GM19193 (cell line): ENCODE results near the gene PHF3.
A peak's percentile ranks its signal among the peaks of the same experiment; 100 is the strongest.

Experiments
- POLR2A ChIP-seq: IDR thresholded peaks from 4 replicates; pipeline ENCODE4 v1.6.1; 2011; ENCODE audit not compliant: insufficient read depth, insufficient read length; ENCODE audit errors: extremely low read depth

The PHF3 gene, protein sequence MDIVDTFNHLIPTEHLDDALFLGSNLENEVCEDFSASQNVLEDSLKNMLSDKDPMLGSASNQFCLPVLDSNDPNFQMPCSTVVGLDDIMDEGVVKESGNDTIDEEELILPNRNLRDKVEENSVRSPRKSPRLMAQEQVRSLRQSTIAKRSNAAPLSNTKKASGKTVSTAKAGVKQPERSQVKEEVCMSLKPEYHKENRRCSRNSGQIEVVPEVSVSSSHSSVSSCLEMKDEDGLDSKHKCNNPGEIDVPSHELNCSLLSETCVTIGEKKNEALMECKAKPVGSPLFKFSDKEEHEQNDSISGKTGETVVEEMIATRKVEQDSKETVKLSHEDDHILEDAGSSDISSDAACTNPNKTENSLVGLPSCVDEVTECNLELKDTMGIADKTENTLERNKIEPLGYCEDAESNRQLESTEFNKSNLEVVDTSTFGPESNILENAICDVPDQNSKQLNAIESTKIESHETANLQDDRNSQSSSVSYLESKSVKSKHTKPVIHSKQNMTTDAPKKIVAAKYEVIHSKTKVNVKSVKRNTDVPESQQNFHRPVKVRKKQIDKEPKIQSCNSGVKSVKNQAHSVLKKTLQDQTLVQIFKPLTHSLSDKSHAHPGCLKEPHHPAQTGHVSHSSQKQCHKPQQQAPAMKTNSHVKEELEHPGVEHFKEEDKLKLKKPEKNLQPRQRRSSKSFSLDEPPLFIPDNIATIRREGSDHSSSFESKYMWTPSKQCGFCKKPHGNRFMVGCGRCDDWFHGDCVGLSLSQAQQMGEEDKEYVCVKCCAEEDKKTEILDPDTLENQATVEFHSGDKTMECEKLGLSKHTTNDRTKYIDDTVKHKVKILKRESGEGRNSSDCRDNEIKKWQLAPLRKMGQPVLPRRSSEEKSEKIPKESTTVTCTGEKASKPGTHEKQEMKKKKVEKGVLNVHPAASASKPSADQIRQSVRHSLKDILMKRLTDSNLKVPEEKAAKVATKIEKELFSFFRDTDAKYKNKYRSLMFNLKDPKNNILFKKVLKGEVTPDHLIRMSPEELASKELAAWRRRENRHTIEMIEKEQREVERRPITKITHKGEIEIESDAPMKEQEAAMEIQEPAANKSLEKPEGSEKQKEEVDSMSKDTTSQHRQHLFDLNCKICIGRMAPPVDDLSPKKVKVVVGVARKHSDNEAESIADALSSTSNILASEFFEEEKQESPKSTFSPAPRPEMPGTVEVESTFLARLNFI (N-terminal part only)

DNA sequence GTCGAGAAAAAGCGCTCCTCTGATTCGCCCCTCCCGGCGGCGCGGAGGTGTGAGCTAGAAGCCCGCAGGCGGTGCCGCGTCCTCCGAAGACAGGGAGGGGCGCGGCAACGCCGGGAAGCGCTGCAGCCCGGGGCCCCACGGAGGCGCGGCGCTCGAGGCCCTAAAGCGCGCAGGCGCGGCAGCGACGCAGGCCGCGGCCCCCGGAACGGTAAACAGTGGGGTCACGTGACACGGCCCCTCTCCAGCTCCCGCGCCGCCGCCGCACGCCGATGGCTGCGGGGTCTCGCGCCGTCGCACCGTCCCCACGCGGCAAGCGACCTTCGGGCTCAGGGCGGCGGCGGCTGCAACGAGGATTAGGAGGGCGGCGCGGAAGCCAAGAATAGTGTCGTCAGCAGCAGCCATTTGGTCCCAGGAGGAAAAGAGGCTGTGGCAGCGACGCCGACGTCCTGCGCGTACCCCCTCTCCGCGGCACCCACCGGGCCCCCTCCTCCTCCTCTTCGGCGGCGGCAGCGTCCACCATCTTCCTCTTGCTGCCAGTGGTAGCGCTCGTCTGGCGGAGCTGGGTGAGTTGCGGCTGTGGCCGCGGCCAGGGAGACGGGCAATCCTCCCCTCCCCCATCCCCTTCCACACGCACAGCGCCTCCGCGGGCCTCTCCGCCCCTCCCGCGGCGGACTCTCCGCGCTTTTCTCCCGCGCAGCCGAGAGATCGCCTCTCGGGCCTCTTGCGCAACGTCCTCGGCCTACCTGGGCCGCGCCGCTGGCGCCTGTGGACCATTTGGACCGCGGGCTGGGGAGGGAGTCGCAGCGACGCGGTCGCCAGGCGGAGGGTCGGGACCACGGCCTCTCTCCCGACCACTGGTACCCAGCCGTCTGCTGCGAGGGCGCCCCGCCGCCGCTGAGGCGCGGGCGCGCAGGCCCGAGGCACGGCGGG lies at the start of gene PHF3:
Gene PHF3, plus strand, starts transcription at position 215 of the 930 bp plus-strand sequence. CDS start 10,750 bp downstream, outside the sequence.
- TF ChIP-seq POLR2A: peak; percentile 75

DNA sequence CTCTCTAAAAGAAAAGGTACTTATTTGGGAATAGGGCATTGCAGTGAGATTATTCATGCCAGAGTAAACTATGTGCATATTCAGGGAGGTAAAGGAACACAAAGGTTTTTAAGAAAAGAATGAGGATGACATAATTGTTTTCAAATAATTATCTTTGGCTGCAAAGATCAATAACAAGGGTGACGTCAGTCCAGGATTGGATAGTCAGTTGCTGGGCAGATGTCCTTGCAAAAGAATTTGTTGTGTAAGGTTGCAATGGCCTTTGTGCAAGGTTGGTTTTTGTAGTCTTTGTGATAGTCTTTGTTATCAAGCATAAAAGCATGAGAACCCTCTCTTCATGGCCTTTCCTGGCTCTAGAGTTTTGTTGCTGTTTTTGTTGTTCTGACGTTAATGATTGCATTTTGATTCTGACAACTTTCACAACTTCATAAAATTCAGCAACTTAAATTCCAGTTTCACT lies 45.6 kb upstream of the PHF3 start:
- no peak for TF ChIP-seq POLR2A

DNA sequence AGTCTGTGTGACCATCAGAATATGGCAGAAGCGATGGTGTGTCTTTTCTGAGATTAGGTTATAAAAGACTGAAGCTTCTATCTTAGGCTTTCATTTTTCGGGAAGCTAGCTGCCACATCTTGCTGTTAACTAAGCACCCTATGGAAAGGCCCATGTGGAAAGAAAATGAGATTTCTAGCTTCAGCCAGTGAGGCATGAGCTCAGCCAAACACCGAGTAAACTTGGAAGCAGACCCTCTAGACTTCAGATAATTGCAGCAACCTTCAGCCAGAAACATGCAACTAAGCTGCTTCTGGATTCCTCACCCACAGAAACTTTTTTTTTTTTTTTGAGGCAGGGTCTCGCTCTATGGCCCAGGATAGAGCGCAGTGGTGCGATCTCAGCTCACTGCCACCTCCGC lies 42.7 kb upstream of the PHF3 start:
- TF ChIP-seq POLR2A: no peak

DNA sequence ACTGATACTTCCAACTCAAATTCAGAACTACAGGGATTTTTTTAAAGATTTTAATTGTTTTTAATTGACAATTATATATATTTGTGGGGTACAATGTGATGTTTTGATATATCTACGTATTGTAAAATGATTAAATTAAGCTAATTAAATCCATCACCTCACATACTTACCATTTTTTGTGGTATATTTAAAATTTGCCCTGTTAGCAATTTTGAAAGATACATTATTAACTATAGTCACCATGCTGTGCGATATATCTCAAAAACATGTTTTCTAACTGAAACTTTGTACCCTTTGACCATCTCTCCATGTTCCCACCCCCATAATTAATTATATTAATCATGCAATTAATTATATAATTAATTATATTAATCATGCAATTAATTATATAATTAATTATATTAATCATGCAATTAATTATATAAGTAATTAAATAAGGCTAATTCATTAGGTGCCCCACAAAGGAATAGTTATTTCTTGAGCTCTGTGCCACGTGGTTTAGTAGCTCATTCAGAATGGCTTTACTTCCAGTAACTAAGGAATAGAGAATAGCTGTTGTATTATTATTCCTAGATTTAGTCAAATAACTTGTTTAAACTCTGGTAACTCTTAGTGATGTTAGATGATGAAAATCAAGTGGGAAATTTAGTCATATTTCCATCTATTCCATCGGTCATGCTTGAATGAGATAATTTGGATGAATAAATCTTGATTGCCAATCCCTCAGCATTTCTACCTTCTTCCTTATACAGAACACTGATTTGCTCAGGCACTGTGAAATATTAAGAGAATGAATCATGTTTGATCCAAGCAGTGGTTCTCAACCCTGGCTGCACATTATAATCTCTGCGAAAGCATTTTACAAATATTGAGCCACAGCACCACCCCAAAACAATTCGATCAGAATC lies 38.2 kb upstream of the PHF3 start:
- TF ChIP-seq POLR2A: no peak

DNA sequence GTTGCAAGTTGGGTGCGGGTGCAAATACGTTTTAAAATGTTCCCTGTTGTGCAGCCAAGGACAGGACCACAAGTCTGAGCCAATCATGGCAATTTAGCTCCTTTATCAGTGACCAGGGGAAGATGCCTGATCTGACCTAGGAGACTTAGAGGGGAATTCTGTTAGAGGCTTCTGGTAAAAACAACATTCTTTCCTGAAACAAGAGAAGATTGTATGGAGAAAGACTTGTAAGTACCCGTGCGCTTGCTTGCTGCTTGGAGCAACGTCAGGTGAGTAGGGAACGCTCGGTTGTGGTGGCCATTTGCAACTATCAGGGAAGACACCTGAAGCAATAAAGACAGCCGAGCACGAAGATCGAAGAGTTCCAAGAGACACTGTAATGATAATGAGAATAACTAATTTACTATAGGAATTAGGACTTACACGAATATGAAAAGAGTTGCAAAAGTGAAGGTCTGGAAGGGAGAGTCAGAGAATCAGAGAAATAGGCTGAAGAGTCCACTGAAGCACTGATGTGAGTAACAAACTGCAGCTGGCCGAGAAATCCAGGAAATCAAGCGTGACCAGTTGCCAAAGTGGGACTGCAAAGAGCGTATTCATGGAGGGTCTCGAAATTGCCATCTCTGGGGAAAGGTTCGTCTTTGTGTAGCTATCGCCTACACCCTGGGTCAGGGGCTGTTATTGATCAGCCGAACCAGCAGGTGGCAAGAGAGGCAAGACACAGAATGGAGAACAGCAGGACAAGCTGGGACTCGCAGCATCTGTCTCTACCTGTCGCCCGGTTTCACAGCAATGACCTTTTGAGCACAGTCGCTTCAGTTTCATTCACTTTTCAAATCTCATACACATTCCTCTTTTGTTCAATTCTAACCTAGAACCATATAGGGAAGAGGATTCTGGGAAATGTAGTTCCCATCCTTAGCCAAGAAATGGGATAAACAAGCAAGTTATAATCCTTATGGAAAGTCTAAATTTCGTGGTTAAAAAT lies 37.3 kb upstream of the PHF3 start:
- TF ChIP-seq POLR2A: peak; percentile 36

DNA sequence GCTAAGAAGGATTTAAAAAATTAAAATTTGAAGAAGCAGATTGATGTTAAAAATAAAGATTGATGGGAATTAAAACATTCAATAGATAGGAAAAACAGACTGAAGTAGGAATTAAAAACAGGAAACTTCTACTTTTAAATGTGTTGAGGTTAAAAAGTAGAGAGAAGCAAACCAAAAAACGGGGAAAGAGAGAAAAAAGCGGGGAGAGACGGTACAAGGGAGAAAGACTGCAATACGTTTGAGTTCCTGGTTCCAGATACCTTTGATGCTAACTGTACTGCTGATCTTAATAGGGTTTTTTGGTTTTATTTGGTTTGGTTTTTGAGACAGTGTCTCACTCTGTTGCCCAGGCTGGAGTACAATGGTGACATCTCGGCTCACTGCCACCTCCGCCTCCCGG lies 36.4 kb upstream of the PHF3 start:
- TF ChIP-seq POLR2A: no peak

DNA sequence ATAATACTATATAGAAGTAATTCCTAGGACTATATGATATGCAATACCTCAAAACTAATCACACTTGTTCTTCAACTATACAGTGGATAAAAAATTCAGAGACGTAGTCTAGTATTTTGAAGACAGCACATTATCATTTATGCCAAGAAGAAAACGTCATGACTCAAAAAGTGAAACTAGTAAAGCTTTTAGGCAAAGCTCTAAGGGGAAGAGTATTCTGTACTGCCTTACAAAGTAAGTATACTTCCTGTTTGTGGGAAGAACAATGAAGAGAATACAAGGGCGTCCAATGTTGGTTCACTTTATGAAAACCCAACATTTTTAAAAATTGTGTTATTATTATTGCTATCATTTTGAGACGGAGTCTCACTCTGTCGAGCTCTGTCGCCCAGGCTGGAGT lies 35.5 kb upstream of the PHF3 start:
- TF ChIP-seq POLR2A: no peak

DNA sequence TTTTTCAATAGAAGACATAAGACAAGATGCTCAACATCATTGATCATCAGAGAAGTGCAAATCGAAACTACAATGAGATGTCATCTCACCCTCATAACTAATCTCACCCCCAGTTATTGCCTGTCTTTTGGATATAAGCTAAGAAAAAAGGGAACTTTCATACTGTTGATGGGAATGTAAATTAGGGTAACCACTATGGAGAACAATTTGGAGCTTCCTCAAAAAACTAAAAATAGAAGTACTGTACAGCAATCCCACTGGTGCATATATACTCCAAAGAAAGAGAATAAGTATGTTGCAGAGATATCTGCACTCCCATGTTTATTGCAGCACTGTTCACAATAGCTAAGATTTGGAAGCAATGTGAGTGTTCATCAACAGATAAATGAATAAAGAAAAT lies 26.4 kb upstream of the PHF3 start:
- TF ChIP-seq POLR2A: no peak

DNA sequence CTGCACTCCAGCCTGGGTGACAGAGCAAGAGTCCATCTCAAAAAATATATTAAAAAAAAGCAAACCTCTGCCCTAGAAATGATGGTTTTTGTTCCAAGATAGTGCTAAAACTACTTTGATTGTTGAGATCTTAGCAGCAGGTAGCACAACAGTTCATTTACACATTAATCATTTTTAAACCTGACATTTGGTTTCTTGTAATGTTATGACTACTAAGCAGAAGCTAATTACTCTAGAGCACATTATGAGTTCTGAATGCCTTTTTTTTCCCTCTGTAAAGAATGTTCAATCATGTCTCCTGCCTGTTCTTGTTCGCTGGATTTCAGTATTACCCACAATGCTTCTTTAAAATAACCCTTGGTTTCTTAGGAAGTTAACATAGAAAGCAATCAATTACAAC lies 24.7 kb upstream of the PHF3 start:
- no peak for TF ChIP-seq POLR2A

DNA sequence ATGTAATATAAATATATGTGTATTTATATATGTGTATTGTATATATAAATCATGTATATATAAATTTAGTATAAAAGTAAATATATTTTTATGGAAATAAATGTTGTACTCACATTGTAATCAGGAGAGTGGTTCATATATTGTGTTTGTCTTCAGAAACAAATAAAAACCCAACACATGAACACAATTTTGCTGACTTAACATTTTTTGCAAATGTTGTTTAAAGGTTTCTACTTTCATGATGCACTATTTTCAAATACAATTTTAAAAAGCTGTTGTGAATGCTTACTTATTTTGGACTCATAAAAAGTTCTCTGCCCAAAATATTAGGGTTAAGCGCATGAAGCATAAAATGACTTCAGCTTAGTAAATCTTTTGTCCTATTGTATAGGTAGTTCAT lies 24.0 kb upstream of the PHF3 start:
- no peak for TF ChIP-seq POLR2A

DNA sequence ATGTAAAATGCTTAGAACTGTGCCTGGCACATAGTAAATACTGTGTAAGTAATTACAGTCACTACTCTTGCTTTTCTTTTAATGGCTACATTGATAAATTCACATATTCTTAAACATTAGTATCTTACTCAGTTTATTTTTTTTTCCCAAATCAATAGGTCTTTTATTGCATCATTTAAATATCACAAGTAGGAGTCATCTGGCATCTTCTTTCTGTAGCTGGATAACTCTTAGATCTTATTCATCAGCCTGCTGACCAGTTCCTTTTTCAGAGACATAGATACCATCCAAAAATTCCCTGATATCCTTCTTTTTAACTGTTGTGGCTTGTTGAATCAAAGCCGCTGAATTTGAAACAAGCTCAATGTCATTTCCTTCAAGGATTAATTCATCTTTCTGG lies 20.0 kb upstream of the PHF3 start:
- TF ChIP-seq POLR2A: no peak

DNA sequence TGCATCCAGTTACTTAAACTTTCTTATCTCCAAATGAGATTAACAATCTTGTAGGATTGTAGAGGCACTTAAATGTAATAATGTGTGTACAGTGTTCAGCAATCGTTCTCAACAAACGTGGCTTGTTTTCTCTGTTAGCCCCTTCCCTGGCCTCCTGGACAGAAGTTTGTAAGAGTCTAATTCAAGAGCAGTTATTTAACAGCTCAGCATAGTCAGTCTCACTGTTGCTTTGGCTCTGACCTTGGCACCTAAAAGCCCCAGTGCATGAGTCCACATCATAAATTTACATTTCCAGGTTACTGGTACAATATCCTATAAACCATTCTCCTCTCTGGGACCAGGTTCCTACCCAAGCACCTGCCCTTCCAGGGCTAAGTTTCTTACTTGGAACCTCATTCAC lies 11.5 kb upstream of the PHF3 start:
- TF ChIP-seq POLR2A: no peak
